Dermis microvascular lymphatic vessel endothelial cell (primary cell): Measurements from ENCODE around the gene INPP4A. TPM values are rescaled to one million over a fixed set of nuclear protein-coding genes. Genes with fewer than 3 reads are reported as not detected.

Experiments used
- DNase-seq, 2 donors: peaks; one replicate each; pipeline versions ENCODE4 v3.0.0 to v3.0.0-alpha.2; 2010; ENCODE audit warnings: low read depth in 2 of 2
- total RNA-seq: library from RNA; depleted of rRNA; stranded (reverse); fragments of >200 nt; gene quantifications from 2 replicates; pipeline ENCODE4 v1.2.1, GENCODE V29; 2014

Gene INPP4A
- total RNA-seq, 1 donor from 2014 or later = 21.8 TPM

- DNase-seq = no peak
These were observed 65.1 kb downstream of the INPP4A start for GRCh38 chr2:98509542-98510321.

DNA sequence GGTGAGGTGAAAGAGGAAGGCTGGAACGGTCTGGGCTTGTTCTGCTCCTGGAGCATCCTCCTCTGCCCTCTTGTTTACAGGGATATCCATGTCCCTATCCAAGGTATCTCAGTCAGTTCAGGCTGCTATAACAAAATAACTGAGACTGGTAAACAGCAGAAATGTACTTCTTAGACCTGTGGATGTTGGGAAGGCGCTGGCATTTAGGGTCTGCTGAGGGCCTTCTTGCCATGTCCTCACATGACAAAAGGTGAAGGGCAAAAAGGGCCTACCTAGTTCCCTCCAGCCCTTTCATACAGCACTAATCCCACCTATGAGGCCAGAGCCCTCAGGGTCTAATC is 65.6 kb downstream of the INPP4A start:
- DNase-seq = no peak

DNA sequence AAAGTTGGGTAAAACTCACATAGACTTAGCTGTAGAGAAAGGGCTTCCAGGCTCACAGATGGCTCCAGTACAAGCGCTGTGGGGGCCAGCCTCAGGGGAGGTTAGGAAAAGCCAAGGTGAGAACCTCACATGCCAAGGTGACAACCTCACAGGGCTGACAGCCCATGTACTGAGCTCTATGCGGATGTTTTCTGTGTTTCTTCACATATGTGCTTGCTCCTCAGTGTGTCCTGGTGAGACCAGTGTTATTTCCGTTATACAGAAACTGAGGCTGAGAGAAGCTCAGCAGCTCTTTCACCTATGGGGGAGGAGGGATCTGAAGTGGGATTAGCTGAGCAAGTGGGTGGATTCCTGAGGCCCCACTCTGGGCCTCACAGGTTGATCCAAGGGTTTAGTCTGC is 67.3 kb downstream of the INPP4A start:
- no peak for DNase-seq

DNA sequence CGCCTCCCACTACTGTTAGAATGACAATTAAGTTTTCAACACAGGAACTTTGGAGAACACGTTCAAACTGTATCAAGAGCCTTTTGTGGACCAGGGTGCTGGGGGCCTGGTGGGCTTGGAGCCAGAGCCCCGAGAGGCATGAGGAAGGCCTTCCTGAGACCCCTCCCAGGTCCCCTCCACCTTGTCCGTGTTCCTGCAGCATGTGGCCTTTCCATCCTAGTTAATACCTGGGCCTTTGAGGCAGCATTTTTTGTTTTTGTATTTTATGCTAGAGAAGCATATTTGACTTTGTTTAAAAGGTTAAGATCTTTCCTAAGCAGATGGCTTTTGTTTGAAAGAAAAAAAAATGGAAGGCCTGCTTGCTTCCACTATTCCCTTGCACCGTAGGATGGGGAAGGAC is 68.0 kb downstream of the INPP4A start:
- DNase-seq = no peak

GRCh38 chr2:98514096-98514639 is 69.5 kb downstream of the INPP4A start:
- DNase-seq = no peak

DNA sequence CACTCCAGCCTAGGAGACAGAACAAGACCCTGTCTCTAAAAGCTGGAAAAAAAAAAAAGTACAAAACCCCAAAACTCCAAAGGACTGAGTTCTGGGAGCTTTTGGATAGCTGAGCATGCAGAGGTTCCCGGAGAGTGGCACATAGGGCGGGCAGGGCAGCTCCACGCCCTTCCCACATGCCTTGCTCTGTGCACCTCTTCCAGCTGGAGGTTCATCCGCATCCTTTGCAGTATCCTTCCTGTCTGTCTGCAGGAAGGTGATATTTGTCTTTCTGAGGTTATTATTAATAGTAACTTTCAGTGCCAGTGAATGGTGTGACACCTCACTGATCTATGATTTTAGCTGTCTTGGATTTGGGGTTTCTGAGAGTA is 70.2 kb downstream of the INPP4A start:
- peak in 1 of 2 donors; percentile 25 for DNase-seq

- DNase-seq = peak in 1 of 2 donors; percentile 32
These were observed 70.8 kb downstream of the INPP4A start for GRCh38 chr2:98515250-98515991.

- no peak for DNase-seq
These were observed 71.9 kb downstream of the INPP4A start for GRCh38 chr2:98516571-98516970.

DNA sequence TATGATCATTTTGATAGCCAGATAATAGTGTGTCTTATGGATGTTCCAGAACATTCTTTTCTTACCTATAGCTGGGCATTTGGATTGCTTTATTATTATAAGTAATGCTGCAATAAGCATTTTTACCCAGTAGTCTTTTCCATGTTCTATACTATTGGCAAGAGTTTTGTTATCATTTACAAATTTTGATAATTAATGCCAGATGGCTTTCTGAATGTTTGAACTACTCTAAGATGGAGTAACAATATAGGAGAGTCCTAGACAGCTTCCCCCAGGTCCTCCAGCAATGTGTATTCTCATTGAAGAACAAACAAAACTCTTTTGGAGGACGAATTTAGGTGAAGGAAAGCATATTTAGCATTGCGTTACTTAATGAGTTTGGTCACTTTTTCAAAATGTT is 73.0 kb downstream of the INPP4A start:
- no peak for DNase-seq

GRCh38 chr2:98518101-98518500 is 73.4 kb downstream of the INPP4A start:
- peak; percentile 20 to 66 for DNase-seq

DNA sequence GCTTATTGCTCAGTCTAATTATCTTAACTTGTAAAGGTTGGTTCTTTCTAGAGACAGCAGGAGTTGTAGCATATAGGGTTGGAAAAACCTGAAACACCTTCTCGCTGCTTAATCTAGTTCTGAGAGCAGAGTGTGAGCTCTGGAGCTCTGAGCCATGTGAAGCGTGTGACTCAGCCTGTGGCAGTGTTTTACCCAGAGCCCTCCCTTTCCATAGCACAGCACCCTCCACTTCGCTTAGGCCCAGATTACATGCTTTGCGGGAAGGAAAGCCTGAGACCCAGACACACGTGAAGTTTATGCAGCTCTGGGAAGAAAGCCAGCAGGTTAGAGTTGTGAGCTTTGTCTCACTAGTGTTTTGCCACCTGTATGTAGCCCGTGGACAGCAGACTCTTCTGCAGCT is 74.5 kb downstream of the INPP4A start:
- DNase-seq = no peak

DNA sequence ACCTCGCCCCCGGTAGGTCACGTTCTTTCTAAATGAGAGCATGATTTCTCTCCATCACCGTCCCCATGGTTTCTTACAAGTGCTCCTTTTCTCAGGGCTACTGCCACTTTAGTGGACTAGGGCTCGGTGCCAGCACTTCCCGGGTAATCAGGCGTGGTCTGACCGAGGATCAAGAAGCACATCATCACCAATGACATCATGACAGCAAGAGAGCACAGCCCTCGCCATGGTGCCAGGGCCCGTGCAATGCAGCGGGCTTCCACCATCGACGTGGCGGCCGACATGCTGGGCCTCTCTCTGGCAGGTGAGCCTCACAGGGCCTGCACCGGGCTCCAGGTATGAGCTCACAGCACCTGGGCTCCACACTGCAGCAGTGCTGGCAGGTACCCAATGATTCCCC is 75.2 kb downstream of the INPP4A start:
- no peak for DNase-seq

DNA sequence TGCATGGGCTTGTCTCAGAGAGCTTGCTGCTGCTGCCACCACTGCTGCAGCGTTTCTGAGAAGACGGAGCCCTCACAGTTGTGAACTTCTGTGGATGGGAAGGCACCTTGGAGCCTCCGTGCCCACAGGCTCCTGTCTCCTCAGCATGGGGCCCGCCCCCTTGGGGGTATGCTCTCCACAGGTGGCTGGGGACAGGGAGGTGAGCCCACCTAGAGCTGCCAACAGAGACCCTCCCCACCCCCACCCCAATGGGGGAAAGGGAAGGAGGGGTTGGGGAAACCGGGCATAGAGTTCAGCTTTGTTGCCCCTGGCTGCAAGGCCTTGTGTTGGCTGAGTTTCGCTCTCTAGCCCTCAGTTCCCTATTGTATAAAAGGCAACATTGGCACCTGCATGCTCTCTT is 76.1 kb downstream of the INPP4A start:
- DNase-seq = no peak

- no peak for DNase-seq
These were observed 76.6 kb downstream of the INPP4A start for GRCh38 chr2:98521266-98521665.

DNA sequence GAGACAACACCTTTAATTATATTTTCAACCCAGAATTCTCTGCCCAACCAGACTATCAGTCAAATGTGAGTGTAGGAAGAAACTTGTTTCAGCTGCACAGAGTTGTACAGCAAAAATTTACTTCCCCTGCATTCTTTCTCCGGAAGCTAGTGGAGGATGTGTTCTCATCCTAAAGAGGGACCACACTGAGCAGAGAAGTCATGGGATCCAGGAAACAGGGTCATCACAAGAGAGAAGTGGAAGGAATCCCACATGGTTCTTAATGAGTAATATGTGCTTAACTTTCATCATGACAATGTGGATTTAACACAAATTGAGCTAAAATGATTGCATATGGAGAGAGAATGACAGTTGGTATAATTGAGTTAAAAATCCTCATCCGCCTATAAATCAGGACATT is 78.2 kb downstream of the INPP4A start:
- peak; percentile 30 to 88 for DNase-seq

- peak in 1 of 2 donors; percentile 20 for DNase-seq
These were observed 79.5 kb downstream of the INPP4A start for GRCh38 chr2:98524168-98524567.

- DNase-seq = no peak
These were observed 83.7 kb downstream of the INPP4A start for GRCh38 chr2:98528349-98528748.

DNA sequence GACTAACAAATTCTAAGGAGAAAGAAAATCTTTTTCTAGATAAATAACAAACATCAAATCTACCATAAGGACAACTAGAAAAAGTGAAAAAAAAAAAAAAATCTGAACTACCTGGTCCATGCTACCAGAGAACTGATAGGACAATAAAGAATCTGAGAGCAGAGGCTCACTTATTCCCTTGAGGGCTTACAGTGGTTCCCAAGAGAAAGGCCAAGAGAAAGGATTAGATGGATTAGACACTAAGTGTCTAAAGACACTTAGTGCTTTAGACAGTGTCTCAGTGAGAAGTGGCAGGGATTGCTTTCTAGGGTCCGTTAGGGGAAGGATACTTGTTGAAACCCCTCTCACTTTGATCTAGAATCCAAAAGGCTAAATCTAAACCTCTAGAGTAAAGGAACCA is 85.5 kb downstream of the INPP4A start:
- no peak for DNase-seq

- DNase-seq = no peak
These were observed 88.1 kb downstream of the INPP4A start for GRCh38 chr2:98532756-98533155.

DNA sequence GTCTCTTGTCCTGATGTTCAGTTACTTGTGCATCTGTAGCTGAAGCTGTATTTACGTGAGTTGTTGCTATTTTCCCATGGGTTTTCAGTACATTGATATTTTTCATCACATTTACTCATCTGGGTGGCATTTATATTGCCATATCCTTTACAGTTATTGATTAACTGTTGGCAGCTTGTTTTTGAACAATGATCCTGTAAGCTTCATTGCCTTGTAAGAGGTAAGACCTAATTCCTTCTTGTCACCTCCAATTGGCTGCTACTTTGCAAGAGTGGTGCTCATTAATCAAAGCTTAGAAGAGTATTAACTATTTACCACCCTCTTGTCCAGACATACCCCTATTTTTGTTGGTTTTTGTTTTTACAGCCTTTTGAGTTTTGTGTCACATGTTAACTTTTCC is 88.9 kb downstream of the INPP4A start:
- DNase-seq = no peak

GRCh38 chr2:98534761-98535160 is 90.1 kb downstream of the INPP4A start:
- DNase-seq = no peak

DNA sequence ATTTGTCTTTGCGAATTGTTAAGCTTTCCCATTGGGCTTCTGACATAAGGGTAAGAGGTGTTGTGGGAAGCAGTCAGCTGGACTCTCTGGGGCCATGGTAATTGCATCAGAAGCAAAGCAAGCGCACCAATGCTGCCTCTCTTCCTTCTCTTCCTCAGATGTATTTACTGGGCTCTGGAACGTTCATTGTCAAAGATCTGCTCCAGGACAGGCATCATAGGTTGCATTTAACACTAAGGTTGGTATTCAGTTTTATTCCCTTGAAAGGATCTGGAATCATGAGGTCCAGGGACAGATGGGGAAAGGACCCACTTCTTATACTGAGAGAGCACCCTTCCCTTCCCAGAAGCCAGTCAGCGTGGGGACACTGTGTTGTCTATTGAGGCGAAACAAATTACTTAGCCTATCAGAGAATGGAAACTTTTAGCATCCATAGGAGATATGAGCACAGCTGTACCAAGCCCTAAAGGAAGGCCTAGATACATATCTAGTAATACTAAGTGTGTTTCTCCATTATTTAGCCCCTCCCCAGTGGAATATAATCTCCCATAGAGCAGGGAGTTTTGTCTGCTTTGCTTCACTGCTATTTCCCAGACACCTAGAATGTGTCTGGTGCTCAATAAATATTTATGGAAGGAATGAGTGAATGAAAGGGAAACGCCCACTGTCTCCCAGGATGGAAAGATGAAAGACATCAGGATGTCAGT is 91.5 kb downstream of the INPP4A start:
- no peak for DNase-seq
